Stimulated activated CD4-positive, alpha-beta T cell treated with anti-CD3 and anti-CD28 coated beads, TNF-alpha, amount 100 ng/mL, for 4 hours (primary cell): Measurements from ENCODE around the gene UBE3B.

ENCODE experiments used
- DNase-seq, 3 experiments: peaks; one replicate each; pipeline ENCODE4 v3.0.0-alpha.2; 2020; ENCODE audit warnings: low read depth in 3 of 3

The UBE3B gene

GRCh38 chr12:109532721-109533486 lies 55.5 kb downstream of the UBE3B start:
- DNase-seq, result no peak

- no peak for DNase-seq
These were observed 56.0 kb downstream of the UBE3B start for GRCh38 chr12:109533487-109533740.

- DNase-seq, result no peak
These were observed 57.0 kb downstream of the UBE3B start for GRCh38 chr12:109534456-109534855.

GRCh38 chr12:109535231-109535862 lies 57.9 kb downstream of the UBE3B start:
- no peak for DNase-seq

GRCh38 chr12:109535863-109536250 lies 58.4 kb downstream of the UBE3B start:
- no peak for DNase-seq

- no peak for DNase-seq
These were observed 59.7 kb downstream of the UBE3B start for GRCh38 chr12:109537136-109537535.

GRCh38 chr12:109538191-109538863 lies 60.9 kb downstream of the UBE3B start:
- DNase-seq, result no peak

GRCh38 chr12:109539508-109539907 lies 62.1 kb downstream of the UBE3B start:
- DNase-seq, result no peak

- DNase-seq, result no peak
These were observed 63.3 kb downstream of the UBE3B start for GRCh38 chr12:109540526-109541412.

GRCh38 chr12:109541413-109541726 lies 63.9 kb downstream of the UBE3B start:
- DNase-seq, result no peak

GRCh38 chr12:109542014-109542413 lies 64.6 kb downstream of the UBE3B start:
- DNase-seq, result no peak

GRCh38 chr12:109542876-109543275 lies 65.4 kb downstream of the UBE3B start:
- DNase-seq, result no peak

- no peak for DNase-seq
These were observed 67.6 kb downstream of the UBE3B start for GRCh38 chr12:109544955-109545531.

GRCh38 chr12:109545826-109546225 lies 68.4 kb downstream of the UBE3B start:
- no peak for DNase-seq

GRCh38 chr12:109547286-109547685 lies 69.9 kb downstream of the UBE3B start:
- no peak for DNase-seq

- no peak for DNase-seq
These were observed 70.8 kb downstream of the UBE3B start for GRCh38 chr12:109548258-109548657.

- no peak for DNase-seq
These were observed 72.3 kb downstream of the UBE3B start for GRCh38 chr12:109549613-109550270.

- DNase-seq, result no peak
These were observed 72.8 kb downstream of the UBE3B start for GRCh38 chr12:109550281-109550680.

GRCh38 chr12:109551108-109551507 lies 73.7 kb downstream of the UBE3B start:
- DNase-seq, result no peak

- no peak for DNase-seq
These were observed 75.5 kb downstream of the UBE3B start for GRCh38 chr12:109552971-109553370.

GRCh38 chr12:109553483-109553882 lies 76.0 kb downstream of the UBE3B start:
- no peak for DNase-seq
